ENCODE data around the gene ADH5.
"Not testable (repeated sequence)": the region's sequence is repeated elsewhere in the genome, so short reads cannot be mapped to it uniquely, and the experiment has no call there.

- not testable (repeated sequence) for TF ChIP-seq RNF2 (IDR thresholded peaks at IDR 0.05; ENCODE audit: borderline replicate concordance, low read depth, low read length, missing control alignments, poor library complexity, severe bottlenecking); TAF1 (IDR thresholded peaks at IDR 0.05; ENCODE audit: low read depth, low read length); CTCF (IDR thresholded peaks at IDR 0.05; ENCODE audit: control extremely low read depth in 1 of 3, insufficient read depth in 1 of 3, low read depth in 1 of 3, low read length in 3 of 3); NRF1 (IDR thresholded peaks at IDR 0.05; ENCODE audit: low read depth, low read length); MAX (IDR thresholded peaks at IDR 0.05); SRF (IDR thresholded peaks at IDR 0.05; ENCODE audit: low read depth, low read length); SP1 (IDR thresholded peaks at IDR 0.05; ENCODE audit: low read depth, low read length); POU5F1 (IDR thresholded peaks at IDR 0.05; ENCODE audit: low read depth, low read length); POLR2A (IDR thresholded peaks at IDR 0.05; ENCODE audit: control extremely low read depth in 1 of 2, low read depth in 2 of 2, low read length in 2 of 2); ZNF274 (IDR thresholded peaks at IDR 0.05; ENCODE audit: borderline replicate concordance, extremely low read depth, low read length); E2F6 (IDR thresholded peaks at IDR 0.05); HDAC6 (IDR thresholded peaks at IDR 0.05; ENCODE audit: low read depth, low read length); SIRT6 (IDR thresholded peaks at IDR 0.05; ENCODE audit: low read length)
Measured at GRCh38 chr4:99023800-99024251, 64.8 kb downstream of the ADH5 start.
